ENCODE results near the gene SYT15.
"Not testable (repeated sequence)": the region's sequence is repeated elsewhere in the genome, so short reads cannot be mapped to it uniquely, and the experiment has no call there.

SYT15 gene

DNA sequence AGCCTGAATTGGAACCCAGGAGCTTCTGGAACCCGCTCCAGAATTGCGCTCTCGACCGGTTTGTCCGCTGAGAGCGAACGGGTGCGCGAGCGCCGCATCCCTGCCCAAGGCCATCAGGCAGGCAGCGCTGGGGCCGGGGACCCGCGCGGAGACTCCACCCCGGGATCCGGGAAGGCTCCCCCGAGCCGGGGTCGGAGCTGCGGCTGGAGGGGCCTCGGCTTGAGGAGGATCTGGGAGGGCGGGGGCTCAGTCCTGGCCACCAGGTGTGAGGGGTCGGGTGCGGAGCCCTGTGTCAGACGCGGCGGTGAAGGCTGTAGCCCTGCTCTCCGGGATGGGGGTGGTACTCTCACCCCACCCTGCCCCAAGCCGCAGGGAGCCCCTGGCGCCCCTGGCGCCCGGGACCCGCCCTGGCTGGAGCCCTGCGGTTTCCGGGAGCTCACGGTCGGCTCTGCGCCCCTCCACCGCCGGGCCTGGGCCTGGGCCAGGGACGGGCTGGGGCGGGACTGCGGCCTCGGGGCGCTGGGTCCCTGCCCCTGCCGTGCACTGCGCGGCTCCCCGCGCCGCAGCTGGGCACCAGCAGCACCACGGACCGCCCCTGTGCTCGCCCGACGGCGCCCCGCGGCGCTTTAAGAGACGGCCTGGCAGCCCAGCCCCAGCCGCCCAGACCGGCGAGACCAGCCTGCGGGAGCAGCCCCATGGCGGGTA, at the start of gene SYT15:
Gene SYT15, plus strand, starts transcription at position 655 of the 705 bp plus-strand sequence. Its CDS starts 41 bp downstream, at position 696.
- not testable (repeated sequence) for DNase-seq

- peak; percentile 3 for DNase-seq
Observed at GRCh38 chr10:46529742-46530141, 49.2 kb upstream of the SYT15 start.

DNA sequence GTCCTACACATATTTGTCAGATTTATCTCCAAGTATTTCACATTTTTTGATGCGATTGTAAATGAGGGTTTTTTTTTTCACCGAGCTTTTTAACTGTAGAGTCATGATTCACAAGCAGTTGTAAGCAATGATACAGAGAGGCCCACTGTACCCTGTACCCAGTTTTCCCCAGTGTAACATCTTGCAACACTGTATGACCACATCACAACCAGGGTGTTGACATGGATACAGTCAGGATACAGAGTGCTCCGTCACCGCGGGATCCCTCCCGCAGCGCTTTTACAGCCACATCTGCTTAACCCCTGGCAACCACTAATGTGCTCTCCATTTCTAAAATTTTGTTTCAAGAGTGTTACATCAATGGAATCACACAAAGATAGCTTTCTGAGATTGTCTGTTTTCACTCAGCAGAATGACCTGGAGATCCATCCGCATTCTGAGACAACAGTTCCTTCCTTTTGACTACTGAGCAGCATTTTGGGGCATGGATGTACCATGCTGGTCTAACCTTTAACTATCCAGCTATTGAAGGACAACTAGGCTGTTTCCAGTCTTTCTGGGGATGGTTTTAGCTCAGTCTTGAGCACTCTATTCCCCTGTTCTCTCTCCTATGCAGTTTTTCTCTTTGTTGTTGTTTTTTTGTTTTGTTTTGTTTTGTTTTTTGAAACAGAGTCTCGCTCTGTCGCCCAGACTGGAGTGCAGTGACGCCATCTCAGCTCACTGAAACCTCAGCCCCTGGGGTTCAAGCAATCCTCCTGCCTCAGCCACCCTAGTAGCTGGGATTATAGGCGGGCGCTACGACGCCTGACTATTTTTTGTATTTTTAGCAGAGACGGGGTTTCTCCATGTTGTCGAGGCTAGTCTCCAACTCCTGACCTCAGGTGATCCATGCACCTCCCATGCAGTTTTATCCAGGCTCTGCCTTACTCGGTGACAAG, 48.4 kb upstream of the SYT15 start:
- DNase-seq = peak; percentile 3

DNA sequence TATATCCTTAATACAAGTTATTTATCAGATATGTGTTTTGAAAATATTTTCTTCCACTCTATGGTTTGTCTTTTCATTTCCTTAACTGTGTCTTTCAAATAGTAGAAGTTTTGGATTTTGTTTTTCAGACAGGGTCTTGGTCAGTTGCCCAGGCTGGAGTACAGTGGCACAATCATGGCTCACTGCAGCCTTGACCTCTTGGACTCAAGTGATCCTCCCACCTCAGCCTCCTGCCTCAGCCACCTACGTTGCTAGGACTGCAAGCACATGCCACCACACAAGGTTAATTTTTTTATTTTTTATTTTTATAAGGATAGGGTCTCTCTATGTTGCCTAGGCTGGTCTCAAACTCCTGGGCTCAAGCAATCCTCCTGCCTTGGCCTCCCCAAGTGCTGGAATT, 46.7 kb upstream of the SYT15 start:
- DNase-seq = not testable (repeated sequence)

- DNase-seq = peak; percentile 4
Observed at GRCh38 chr10:46534828-46535524, 44.0 kb upstream of the SYT15 start.

- peak; percentile 13 for DNase-seq
Observed at GRCh38 chr10:46536171-46536570, 42.8 kb upstream of the SYT15 start.

DNA sequence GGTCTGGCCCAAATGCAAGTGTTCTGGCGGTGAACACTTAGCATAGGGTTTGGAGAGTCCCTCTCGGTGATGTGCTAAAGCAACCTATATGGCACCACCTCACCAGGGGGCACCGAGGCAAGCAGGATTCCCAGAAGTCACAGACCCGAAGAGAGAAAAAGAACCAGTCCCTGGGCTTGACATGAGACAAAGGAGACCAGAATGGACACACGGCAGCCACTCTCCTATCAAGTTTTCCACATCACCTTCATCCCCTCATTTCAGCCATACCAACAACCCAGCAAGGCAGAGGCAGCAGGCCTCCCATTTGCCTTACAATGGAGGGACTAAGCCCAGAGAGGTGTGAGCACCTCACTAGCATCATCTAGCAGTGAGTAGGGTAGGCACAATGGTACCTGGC, 42.1 kb upstream of the SYT15 start:
- DNase-seq = peak; percentile 8

DNA sequence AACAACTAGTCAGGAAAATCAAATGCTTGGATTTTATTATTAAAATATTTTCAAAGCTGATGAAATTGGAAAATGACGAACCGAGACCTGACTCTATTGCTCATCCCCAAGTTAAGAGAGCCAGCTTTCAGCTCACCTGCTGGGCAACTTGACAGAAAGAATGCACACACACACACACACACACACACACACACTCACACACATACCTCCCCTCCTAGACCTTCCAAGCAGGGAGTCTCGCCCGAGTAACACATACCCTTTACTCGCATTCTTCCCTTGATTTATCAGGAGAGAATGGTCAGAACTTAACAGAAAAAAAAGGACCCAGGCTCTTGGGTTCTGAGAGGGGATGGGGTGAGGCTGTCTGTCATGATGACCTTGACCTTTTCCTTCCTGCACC, 41.6 kb upstream of the SYT15 start:
- DNase-seq = no peak

DNA sequence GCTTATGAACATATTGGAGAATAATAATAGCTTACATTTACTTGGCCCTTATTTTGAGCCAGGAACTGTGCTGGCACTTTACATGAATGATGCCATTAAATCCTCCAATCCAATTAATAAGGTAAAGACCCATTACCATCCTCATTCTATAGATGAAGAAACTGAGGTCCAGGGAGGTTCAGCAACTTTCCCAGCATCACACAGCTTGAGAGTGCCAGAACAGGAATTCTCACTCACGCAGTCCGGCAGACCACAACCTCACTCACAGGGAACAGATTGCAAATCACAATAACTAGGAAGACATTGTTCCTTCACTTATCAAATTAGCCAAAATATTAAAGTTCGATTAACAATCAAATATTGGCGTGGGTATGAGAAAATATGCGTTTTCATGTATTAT, 40.8 kb upstream of the SYT15 start:
- DNase-seq = no peak

DNA sequence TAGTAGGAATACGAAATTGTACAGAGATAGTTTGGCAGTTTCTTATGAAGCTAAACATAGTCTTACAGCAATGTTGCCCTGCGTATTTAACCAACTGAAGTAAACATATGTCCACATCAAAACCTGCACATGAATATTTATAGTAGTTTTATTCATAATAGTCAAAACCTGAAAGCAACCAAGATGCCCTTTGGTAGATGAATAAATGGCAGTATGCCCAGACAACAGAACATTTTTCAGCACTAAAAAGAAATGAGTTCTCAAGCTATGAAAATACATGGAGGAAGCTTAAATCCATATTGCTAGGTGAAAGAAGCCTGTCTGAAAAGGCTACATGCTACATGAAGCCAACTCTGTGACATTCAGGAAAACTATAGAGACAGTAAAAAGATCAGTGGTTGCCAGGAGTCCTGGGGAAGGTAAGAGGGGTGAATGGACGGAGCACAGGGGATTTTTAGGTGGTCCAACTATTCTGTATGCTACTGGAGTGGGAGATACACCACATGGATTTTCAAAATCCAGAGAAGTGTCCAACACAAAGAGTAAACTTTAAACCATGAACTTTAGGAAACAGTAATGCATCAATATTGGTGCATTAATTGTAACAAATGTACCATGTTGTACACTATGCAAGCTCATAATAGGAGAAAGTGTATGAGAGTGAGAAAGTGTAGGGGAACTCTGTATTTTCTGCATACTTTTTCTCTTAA, 40.1 kb upstream of the SYT15 start:
- DNase-seq = no peak

DNA sequence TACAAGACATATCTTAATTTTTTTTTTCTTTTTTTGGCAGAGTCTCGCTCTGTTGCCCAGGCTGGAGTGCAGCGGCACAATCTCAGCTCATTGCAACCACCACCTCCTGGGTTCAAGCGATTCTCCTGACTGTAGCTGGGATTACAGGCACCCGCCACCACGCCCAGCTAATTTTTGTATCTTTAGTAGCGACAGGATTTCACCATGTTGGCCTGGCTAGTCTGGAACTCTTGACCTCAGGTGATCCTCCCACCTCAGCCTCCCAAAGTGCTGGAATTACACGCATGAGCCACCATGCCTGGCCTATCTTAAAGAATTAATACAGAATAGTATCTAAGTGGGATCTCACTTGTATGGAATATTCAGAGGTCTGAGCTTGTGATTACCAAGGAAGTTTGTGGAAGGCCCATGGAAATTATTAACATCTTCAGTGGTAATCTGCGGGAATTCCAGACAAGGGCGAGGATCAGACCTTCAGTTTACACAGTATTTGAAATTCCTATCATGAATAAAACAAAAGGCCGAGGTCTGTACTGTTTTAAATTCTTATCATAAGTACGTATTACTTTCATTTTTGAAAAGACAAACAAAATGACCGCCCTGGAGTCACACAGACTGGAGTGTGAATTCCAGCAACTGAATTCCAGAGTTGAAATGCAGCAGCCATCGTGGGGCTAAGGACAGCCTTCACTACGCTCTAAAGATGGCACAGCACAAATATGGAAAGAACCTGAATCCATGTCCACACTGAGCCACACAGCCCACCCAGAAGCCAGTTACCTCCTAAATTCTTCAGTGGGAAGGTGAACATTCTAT, 39.1 kb upstream of the SYT15 start:
- DNase-seq = no peak

DNA sequence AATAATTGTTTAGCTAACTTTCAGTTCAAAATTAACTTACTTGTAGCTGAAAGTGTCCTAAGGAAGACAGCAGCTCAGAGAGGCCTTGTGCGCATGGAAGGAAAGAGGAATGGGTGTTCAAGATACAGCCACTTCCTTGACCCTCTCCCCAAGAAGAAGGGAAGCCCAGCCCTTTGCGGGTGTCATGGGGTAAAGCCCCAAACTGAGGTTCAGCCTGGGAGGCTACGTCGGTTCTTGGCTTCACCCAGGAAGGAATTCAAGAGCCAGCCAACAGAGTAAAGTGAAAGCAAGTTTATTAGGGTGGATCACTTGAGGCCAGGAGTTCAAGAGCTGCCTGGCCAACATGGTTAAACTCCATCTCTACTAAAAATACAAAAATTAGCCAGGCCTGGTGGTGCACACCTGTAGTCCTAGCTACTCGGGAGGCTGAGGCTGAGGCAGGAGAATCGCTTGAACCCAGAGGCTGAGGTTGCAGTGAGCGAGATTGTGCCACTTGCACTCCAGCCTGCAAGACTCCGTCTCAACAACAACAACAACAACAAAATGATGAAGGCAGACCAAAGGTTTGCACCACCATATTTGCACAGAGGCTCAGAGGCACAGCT, 38.4 kb upstream of the SYT15 start:
- peak; percentile 14 for DNase-seq

DNA sequence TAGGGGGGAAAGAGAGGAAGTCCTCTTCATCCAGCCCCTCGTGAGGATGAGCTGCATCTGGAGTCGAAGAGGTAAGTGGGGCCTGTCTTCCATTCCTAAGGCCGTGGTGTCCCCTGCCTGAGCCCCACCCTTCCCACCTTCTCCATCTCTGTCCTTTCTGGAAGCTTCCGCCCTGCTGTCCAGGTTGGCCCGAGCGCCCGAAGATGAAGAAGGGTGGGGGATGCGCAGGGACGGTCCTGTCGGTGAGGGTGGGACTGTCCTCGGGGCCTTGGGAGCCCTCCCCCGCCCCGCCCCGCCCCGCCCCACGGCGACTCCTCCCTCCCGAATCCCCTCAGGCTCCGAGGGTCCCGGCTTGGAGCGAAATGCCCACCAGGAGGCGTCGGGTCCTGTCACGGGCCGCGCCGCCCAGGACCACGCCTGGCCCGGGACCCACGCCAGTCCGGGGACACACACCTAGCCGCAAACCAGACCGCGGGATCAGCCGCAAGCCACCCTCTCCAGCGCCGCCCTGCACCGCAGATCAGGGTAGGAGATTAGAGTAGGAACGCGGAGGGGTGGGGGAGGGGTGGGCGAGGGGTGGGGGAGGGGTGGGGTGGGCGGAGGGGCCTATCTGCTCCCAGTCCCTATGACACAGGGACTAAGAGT, 37.8 kb upstream of the SYT15 start:
- DNase-seq = peak; percentile 17

DNA sequence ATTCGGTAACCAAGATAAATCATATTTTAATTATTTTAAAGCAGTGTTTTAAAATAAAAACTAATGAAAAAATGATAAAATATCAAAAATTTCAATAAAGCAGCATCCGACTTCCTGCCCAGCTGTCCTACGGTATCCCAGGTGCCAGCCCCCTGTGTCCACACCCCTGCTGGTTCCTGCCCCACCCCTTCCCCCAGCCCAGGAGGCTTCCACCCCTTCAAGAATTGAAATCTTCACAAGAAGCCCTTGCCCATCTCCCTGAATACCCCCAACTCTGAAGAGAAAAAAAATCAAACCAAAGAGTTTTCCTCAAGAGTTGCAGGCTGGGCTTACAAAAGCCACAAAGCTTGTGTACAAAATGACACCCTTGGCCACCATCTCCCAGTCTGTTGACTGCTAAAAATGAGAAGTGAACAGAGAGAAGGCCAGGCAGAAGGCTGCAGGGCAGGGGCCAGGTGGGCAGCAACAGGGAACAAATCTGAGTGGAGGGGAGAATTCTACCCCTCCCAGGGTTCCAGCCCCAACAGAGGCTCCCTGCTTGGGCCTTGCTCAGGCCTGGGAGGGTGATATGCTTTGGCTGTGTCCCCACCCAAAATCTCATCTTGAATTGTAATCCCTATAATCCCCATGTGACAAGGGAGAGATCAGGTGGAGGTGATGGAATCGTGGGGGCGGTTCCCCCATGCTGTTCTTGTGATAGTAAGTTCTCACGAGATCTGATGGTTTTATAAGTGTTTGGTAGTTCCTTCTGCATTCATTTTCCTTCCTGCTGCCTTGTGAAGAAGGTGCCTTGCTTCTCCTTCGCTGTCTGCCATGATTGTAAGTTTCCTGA, 37.0 kb upstream of the SYT15 start:
- peak; percentile 5 for DNase-seq

DNA sequence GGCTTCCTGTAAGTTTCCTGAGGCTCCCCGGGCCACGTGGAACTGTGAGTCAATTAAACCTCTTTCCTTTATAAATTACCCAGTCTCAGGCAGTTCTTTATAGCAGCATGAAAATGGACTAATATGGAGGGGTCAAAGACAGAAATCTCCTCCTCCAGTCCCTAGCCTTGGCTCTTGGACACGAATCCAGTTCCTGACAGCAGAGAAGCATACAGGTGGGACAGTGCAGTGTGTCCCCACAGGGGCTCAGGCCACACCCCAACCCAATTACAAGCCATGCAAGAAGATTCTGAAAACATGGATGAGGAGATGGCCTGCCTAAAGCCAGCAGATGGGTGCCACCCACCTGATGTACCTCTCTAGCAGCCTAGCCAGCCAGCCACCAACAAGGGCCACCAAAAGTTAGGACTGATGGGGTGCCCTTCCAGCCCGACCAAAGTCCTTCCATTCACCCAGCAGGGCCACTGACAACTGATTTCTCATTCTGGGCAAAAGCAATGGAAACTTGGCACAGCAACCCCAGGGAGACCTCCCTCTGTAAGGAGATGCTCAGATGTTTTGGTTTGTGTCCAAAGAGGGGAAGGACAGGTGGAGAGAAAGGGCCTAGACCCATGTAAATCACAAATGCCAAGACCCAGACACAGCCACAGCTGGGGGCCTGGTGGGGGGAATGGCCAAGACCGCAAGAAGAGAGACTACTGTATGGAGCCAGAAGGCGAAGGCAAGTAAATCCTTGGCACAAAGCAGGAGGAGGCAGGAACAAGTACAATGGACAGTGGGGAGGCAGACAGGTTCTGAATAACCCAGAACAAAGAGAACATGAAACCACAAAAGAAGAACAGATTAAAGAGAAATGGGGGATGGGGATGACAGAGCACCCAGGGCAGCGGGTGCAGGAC, 36.1 kb upstream of the SYT15 start:
- DNase-seq = peak; percentile 13

- peak; percentile 10 for DNase-seq
Observed at GRCh38 chr10:46543466-46544377, 35.2 kb upstream of the SYT15 start.

DNA sequence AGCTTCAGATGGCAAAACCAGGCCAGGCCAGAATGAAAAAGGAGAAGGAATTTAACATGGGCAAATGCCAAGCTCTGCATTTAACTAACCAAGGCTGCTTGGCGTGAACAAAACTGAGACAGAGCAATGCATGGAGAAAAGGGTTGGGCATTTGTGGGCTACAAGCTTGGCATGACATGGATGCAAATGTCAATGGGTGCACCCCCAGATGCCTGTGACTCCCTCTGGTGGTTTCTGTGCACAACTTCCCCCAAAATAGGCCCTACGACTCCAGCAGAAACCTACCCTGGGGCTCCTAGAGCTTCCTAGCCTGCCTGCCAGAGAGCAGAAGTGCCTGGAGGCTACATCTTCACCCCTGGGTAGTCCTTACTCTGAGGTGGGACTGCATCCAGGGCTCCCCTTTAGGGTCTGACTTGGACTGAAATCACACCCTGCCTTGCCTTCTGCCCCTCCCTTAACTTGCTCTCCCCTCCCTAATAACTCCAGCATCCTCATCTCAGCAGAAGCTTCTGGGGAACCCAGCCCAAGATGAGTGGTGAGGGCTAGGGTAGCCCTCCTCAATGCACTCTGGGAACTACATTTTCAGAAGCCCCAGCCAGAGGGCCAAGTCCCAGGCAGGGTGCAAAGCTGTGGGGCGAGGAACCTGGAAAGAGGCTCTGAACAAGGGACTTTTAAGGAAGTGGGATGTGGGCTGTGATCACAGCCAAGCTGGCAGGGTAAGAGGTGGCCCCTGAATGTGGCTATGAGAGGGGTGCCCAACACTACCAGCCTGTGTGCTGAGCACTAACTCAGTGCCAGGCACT, 33.7 kb upstream of the SYT15 start:
- peak; percentile 15 for DNase-seq

All from activated T-cell treated with anti-CD3 and anti-CD28 coated beads, Interleukin-2, amount 50 U/mL, for 1 hour (primary cell).